H9 (cell line): ENCODE measurements around the gene IL16. TPM values are rescaled to one million over a fixed set of nuclear protein-coding genes. Genes with fewer than 3 reads are reported as not detected.

ENCODE experiments used
- DNase-seq: peaks from one replicate; pipeline ENCODE4 v3.0.0-alpha.2; 2017
- H2AFZ ChIP-seq: one replicate; pipeline ENCODE4 v1.6.1; 2013; ENCODE audit warnings: mild to moderate bottlenecking, low read length, control low read depth, moderate library complexity
- H2AK5ac ChIP-seq: 2 replicates; pipeline ENCODE4 v1.6.1; 2013; ENCODE audit warnings: low read length, control low read depth, mixed read lengths; ENCODE audit not compliant: insufficient read length
- H2BK120ac ChIP-seq: one replicate; pipeline ENCODE4 v1.6.1; 2013; ENCODE audit warnings: low read depth, mild to moderate bottlenecking, low read length, control low read depth, inconsistent platforms; ENCODE audit not compliant: poor library complexity, severe bottlenecking
- H2BK12ac ChIP-seq: 2 replicates; pipeline ENCODE4 v1.6.1; 2013; ENCODE audit warnings: low read length, control low read depth, mixed read lengths, low read depth; ENCODE audit not compliant: insufficient read length
- H2BK15ac ChIP-seq: 2 replicates; pipeline ENCODE4 v1.6.1; 2013; ENCODE audit warnings: low read depth, low read length, control low read depth
- H2BK20ac ChIP-seq: one replicate; pipeline ENCODE4 v1.6.1; 2013; ENCODE audit warnings: low read depth, mild to moderate bottlenecking, low read length, control low read depth, inconsistent platforms; ENCODE audit not compliant: poor library complexity, severe bottlenecking
- H2BK5ac ChIP-seq: 2 replicates; pipeline ENCODE4 v1.6.1; 2013; ENCODE audit warnings: low read length, control low read depth, mixed read lengths; ENCODE audit not compliant: insufficient read length
- H3K14ac ChIP-seq: 2 replicates; pipeline ENCODE4 v1.6.1; 2013; ENCODE audit warnings: low read length, control low read depth; ENCODE audit not compliant: insufficient read depth
- H3K18ac ChIP-seq: 2 replicates; pipeline ENCODE4 v1.6.1; 2013; ENCODE audit warnings: low read depth, mild to moderate bottlenecking, mixed read lengths, low read length, control low read depth; ENCODE audit not compliant: insufficient read length
- H3K23ac ChIP-seq: 2 replicates; pipeline ENCODE4 v1.6.1; 2013; ENCODE audit warnings: low read length, control low read depth, mixed read lengths, low read depth; ENCODE audit not compliant: insufficient read length
- H3K23me2 ChIP-seq: 2 replicates; pipeline ENCODE4 v1.6.1; 2013; ENCODE audit warnings: low read depth, mild to moderate bottlenecking, mixed read lengths, low read length, control low read depth; ENCODE audit not compliant: insufficient read length, poor library complexity, severe bottlenecking
- H3K27ac ChIP-seq: 2 replicates; pipeline ENCODE4 v1.5.1; 2013; ENCODE audit warnings: low read length, control low read depth, mixed read lengths, low read depth; ENCODE audit not compliant: insufficient read length
- H3K27me3 ChIP-seq: 2 replicates; pipeline ENCODE4 v1.6.1; 2013; ENCODE audit warnings: low read length, control low read depth, inconsistent platforms; ENCODE audit not compliant: insufficient read depth
- H3K4ac ChIP-seq: 2 replicates; pipeline ENCODE4 v1.6.1; 2013; ENCODE audit warnings: low read depth, mild to moderate bottlenecking, control low read depth, inconsistent platforms, low read length, moderate library complexity
- H3K4me1 ChIP-seq: 2 replicates; pipeline ENCODE4 v1.6.1; 2013; ENCODE audit warnings: low read length, control low read depth, inconsistent platforms; ENCODE audit not compliant: insufficient read depth
- H3K4me2 ChIP-seq: 2 replicates; pipeline ENCODE4 v1.6.1; 2013; ENCODE audit warnings: low read length, control low read depth, mixed read lengths; ENCODE audit not compliant: insufficient read length, insufficient read depth
- H3K56ac ChIP-seq: 2 replicates; pipeline ENCODE4 v1.6.1; 2013; ENCODE audit warnings: low read depth, mild to moderate bottlenecking, mixed read lengths, low read length, control low read depth; ENCODE audit not compliant: insufficient read length
- H3K79me1 ChIP-seq: 2 replicates; pipeline ENCODE4 v1.6.1; 2013; ENCODE audit warnings: low read depth, mild to moderate bottlenecking, moderate library complexity, low read length, control low read depth, inconsistent platforms; ENCODE audit not compliant: insufficient read depth, poor library complexity, severe bottlenecking
- H3K79me2 ChIP-seq: 2 replicates; pipeline ENCODE4 v1.6.1; 2013; ENCODE audit warnings: low read length, control low read depth, inconsistent platforms; ENCODE audit not compliant: insufficient read depth
- H3K9ac ChIP-seq: 2 replicates; pipeline ENCODE4 v1.6.1; 2013; ENCODE audit warnings: low read length, control low read depth, mixed read lengths; ENCODE audit not compliant: insufficient read length; ENCODE audit errors: extremely low read depth
- H3K9me3 ChIP-seq: one replicate; pipeline ENCODE4 v1.6.1; 2013; ENCODE audit warnings: low read depth, low read length, inconsistent platforms; ENCODE audit not compliant: control insufficient read depth
- H3T11ph ChIP-seq: one replicate; pipeline ENCODE4 v1.6.1; 2013; ENCODE audit warnings: mild to moderate bottlenecking, low read length, control low read depth, inconsistent platforms
- H4K20me1 ChIP-seq: one replicate; pipeline ENCODE4 v1.6.1; 2013; ENCODE audit not compliant: control insufficient read depth, insufficient read length, insufficient read depth
- H4K5ac ChIP-seq: 2 replicates; pipeline ENCODE4 v1.6.1; 2013; ENCODE audit warnings: low read depth, mild to moderate bottlenecking, mixed read lengths, low read length, control low read depth; ENCODE audit not compliant: insufficient read length
- H4K8ac ChIP-seq: replicated peaks from 2 replicates; pipeline ENCODE4 v1.6.1; 2013; ENCODE audit warnings: low read length, control low read depth, mixed read lengths, low read depth; ENCODE audit not compliant: insufficient read length
- H4K91ac ChIP-seq: 2 replicates; pipeline ENCODE4 v1.6.1; 2013; ENCODE audit warnings: low read depth, mild to moderate bottlenecking, moderate library complexity, mixed read lengths, low read length, control low read depth; ENCODE audit not compliant: insufficient read length
- H3K27ac Mint-ChIP-seq, 3 experiments: 2 replicates in 2 of 3; 3 replicates in 1 of 3; pipeline ENCODE4 v1.8.0; 2020 to 2021; ENCODE audit warnings: mixed read lengths in 3 of 3, mild to moderate bottlenecking in 1 of 3, moderate library complexity in 1 of 3
- H3K27me3 Mint-ChIP-seq: 2 replicates; pipeline ENCODE4 v1.8.0; 2021; ENCODE audit warnings: low read depth, mild to moderate bottlenecking, moderate library complexity, mixed read lengths
- H3K36me3 Mint-ChIP-seq, 3 experiments: 2 replicates in 2 of 3; 3 replicates in 1 of 3; pipeline ENCODE4 v1.8.0; 2020 to 2021; ENCODE audit warnings: low read depth in 3 of 3, mixed read lengths in 3 of 3; ENCODE audit not compliant: insufficient read depth in 1 of 3
- H3K4me1 Mint-ChIP-seq, 2 experiments: 2 replicates each; pipeline ENCODE4 v1.8.0; 2020; ENCODE audit warnings: mixed read lengths in 2 of 2
- H3K4me3 Mint-ChIP-seq, 2 experiments: 2 replicates in 1 of 2; 3 replicates in 1 of 2; pipeline ENCODE4 v1.8.0; 2020 to 2021; ENCODE audit warnings: mild to moderate bottlenecking in 2 of 2, mixed read lengths in 2 of 2, moderate library complexity in 1 of 2
- H3K9me3 Mint-ChIP-seq, 2 experiments: 2 replicates in 1 of 2; 3 replicates in 1 of 2; pipeline ENCODE4 v1.8.0; 2020; ENCODE audit warnings: mild to moderate bottlenecking in 2 of 2, mixed read lengths in 2 of 2, moderate library complexity in 1 of 2
- CTCF ChIP-seq: fragments of 200-600 bp; sonication (generic); conservative IDR thresholded peaks from 3 replicates; pipeline ENCODE4 v1.8.0; 2021; ENCODE audit warnings: antibody characterized with exemption, mild to moderate bottlenecking
- WGBS: extraction: QIAGEN DNeasy Blood & Tissue Kit; methylation state at CpG from one replicate; pipeline ENCODE4 v1.1.7; 2013; ENCODE audit warnings: missing lambda C conversion rate, low lambda C conversion rate, mixed read lengths; ENCODE audit not compliant: insufficient read length; ENCODE audit errors: extremely low coverage; 5-methylcytosine and 5-hydroxymethylcytosine counted together
- total RNA-seq: library from RNA; stranded (reverse); gene quantifications from 2 replicates; pipeline ENCODE4 v1.2.1, GENCODE V29; 2021

IL16 gene
- total RNA-seq, 1 experiment from 2014 or later: 0.28 TPM

GRCh38 chr15:81339851-81340250, 143.2 kb downstream of the IL16 start:
- no peak for DNase-seq
- Histone ChIP-seq H4K20me1 (no peaks in the 10 kb centered on the region), H3K27me3 (no peaks in the 10 kb centered on the region), H3K23ac (no peak overlapping the region), H3K23me2 (no peaks in the 10 kb centered on the region), H3K4ac (no peak overlapping the region), H4K91ac (no peak overlapping the region), H2AFZ (no peak overlapping the region), H3K56ac (no peak overlapping the region), H2BK12ac (no peak overlapping the region), H4K8ac (no peak overlapping the region), H2BK15ac (no peak overlapping the region), H2BK5ac (no peak overlapping the region), H3T11ph (no peak overlapping the region), H2AK5ac (no peak overlapping the region), H3K4me2 (no peak overlapping the region), H2BK120ac (no peak overlapping the region), H3K79me2 (no peaks in the 10 kb centered on the region), H3K27ac (no peak overlapping the region), H3K18ac (no peak overlapping the region), H4K5ac (no peak overlapping the region), H3K4me1 (no peaks in the 10 kb centered on the region), H3K79me1 (no peaks in the 10 kb centered on the region), H2BK20ac (no peak overlapping the region), H3K14ac (no peak overlapping the region), H3K9ac (no peak overlapping the region), H3K9me3 (no peaks in the 10 kb centered on the region)
- WGBS: no CpG with 5 or more reads among the region's 4 CpGs
- Mint-ChIP-seq H3K36me3 (no peaks in the 10 kb centered on the region), H3K27me3 (no peaks in the 10 kb centered on the region; the same call in 1 of the 2 replicates), H3K9me3 (no peaks in the 10 kb centered on the region), H3K4me1 (0 out of 4 replicates have a peak, but pooled peaks cover 2 to 3% of the 10 kb centered on the region in 2 experiments), H3K27ac (no peak overlapping the region; a peak in 1 of 7 replicates), H3K4me3 (no peak overlapping the region)
- TF ChIP-seq CTCF: no peak
